NCI-H2196 treated with DMSO at 0.1 percent for 48 hours (cell line): ENCODE data around the gene RNF157.

ENCODE experiments used
- DNase-seq: peaks from one replicate; lab custom pipeline; 2025; ENCODE audit not compliant: unreplicated experiment; lab: John Stamatoyannopoulos, UW

The RNF157 gene

DNA sequence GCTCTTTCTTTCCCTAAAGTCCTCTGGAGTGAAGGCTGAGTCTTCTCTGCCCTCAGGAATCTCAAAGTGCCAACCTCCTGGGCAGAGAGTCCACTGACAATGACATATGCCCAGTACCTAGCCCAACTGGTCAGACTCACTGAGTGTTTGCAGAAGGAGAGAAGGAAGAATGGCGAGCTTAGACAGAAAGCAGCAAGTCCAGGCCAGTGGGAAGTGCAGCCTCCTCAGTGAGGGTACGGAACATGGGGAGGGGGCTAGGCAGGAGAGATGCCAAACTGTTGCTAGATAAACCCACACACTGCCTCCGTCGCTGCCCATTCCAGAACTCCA, 137.4 kb downstream of the RNF157 start:
- DNase-seq = no peak

GRCh38 chr17:76097716-76098295, 142.5 kb downstream of the RNF157 start:
- DNase-seq = no peak

DNA sequence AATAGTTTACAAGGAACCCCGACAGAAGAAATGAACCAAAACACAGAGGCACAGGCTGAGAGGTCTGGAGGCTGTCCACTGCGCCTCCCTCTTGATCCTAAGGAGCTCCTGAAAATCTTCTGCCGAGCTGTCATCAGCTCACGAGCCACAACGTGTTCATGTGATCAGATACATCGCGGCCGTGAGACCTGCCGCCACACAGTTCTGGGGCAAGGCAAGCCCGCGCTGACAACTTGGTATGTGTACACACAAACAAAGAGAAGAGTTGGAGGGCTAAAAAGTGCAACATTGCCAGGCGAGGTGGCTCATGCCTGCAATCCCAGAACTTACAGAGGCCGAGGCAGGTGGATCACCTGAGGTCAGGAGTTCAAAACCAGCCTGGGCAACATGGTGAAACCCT, 144.3 kb downstream of the RNF157 start:
- no peak for DNase-seq

DNA sequence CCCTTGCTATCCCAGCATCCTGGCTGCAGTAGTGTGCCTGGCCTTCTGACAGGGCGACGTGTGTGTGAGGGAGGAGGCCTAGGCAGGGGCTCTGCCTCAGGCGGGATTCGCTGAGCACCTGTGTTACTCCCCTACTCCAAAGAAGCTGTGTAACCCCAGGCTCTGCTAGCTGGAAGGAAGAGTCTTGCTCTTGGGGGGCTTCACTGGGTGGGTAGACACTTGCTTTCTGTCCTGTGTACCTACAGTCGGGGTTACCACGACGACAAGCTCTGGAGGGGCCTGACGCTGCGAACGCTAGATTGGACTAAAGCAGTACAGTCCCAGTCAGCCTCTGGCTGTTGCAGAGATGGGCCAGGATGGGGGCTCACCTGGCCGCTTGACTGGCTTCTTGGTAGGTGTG, 146.2 kb downstream of the RNF157 start:
- DNase-seq = no peak

DNA sequence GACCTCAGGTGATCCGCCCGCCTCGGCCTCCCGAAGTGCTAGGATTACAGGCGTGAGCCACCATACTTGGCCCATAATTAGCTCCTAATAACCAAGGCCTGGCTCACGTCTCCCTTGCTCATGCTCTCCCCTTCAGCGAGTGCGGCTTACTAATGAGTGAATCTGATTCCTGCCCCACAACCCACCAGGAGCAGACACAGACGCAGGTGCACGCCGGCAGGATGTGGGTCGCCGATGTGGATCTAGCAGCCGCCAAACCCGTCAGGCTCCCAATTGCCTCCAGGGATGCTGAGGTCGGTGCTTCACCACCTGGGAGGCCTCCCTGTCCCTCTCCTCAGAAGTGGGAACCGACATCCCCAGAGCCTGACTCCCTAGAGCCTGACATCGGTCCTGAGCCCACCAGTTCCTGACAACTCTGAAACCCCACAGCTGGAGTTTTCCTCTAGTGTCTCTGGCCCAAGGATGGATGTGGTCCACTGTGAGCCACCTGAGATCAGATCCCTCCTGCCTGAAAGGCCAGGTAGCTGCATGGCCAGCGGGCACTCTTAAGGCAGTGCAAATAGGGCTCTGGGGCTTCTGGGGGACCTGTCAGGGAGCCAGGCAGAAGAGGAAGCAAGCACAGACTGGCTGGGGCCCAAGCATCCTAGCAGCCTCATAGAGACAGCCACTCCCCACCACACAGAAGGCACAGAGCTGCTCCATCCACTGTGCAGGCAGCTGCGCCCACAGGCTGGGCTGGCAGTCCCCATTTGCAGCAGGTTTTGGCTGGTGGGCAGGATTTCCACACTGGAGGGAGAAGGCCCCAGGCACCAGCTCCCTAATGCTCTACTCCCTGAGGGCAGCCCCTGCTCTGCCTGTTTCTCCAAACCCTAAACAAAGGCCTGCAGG, 147.5 kb downstream of the RNF157 start:
- DNase-seq = no peak
